ENCODE measurements around the gene PRDM11. TPM values are rescaled to one million over a fixed set of nuclear protein-coding genes. Genes with fewer than 3 reads are reported as not detected.
A peak's percentile ranks its signal among the peaks of the same experiment; 100 is the strongest.

PRDM11 gene
- total RNA-seq, 2 experiments from 2014 or later, result 6.5 to 7.3 TPM

DNA sequence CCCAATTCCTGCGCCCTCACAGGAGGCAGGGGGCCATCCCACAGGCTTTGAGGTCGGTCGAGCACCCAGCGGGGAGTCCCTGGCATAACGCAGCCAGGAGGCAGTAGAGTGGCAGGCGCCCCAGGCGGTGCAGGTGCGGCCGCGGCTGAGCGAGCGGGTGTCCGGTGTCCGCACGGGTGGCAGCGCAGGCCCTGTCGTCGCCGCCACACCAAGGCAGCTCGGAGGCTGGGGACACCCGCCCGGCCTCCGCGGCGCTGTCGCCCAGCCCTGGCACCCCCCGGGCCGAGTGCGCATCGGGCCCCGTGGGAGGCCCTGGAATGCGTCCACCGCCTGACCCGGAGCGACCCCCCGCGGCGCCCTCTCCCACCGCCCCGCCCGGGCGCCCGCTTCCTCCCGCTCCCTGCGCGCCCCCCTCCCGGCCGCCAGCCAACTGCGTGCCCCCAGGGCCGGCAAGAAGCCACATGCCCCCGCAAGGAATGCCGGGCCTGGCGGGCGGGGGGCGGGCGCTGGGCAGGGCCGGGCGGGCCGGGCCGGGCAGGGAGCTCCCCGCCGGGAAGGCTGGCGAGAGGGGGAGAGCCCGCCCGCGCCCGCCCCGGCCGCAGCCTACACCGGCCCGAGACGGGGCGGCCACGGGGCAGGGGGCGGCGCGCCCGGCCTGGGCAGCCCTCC lies 33.9 kb downstream of the PRDM11 start:
- Mint-ChIP-seq H3K27me3 (peaks cover 16% of the 10 kb centered on the region), H3K36me3 (no peaks in the 10 kb centered on the region), H3K9me3 (no peaks in the 10 kb centered on the region), H3K4me3 (peak overlapping the region; percentile 60), H3K4me1 (no peaks in the 10 kb centered on the region), H3K27ac (peak overlapping the region; percentile 5)
- POLR2A ChIA-PET, result no interaction called here
- DNase-seq, result no peak
- ATAC-seq (ENCODE audit: low read depth), result peak; percentile 37

DNA sequence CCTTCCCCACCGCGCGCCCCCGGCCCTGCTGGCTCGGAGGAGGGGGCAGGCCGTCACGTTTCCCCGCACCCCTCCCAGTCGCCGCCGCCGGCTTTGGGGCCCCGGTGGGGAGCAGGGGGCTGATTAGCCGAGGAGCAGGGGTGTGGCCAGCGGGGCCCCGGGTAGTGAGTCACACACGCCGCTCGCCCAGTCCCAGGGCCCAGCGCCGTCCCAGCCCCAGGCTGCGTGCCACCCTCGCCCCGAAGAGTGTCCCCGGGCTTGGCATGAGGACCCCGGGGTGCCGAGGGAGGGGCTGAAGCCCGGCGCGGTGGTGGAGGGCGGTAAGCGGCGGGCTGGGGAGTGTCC lies 34.4 kb downstream of the PRDM11 start:
- ATAC-seq (ENCODE audit: low read depth) (peak; percentile 73), DNase-seq (peak; percentile 50)
- Mint-ChIP-seq H3K4me3 (no peak overlapping the region), H3K27ac (no peak overlapping the region), H3K36me3 (no peaks in the 10 kb centered on the region), H3K4me1 (no peaks in the 10 kb centered on the region), H3K27me3 (peaks cover 16% of the 10 kb centered on the region), H3K9me3 (no peaks in the 10 kb centered on the region)
- POLR2A ChIA-PET, result no interaction called here

DNA sequence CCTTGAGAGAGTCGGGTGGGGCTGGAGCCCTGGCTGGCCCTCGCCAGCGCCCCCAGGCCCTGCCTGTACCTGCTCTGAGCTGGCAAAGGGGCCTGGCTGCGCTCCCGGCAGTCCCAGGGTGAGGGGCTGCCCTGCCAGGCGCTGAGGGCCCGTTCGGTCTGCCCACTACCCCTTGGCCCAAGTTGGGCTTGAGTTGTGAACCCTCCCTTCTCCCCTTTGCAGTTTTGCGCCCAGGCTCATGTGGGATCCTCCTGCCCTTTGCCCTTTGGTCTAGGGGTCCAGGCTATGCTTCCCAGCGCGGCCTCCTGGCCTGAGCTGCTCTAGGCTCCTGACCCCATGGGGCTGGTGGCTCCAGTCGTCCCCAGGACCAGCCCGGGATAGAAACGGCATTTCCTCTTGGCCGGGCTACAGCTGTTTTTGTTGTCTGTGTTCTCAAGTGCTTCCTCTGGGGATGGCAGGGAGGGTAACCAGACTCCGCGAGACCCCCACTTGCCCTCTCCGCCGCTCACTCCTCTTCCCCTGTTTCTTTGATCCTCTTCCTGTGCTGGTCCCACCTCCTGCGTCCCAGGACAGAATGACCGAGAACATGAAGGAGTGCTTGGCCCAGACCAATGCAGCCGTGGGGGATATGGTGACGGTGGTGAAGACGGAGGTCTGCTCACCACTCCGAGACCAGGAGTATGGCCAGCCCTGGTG lies 34.9 kb downstream of the PRDM11 start:
- POLR2A ChIA-PET, result no interaction called here
- Mint-ChIP-seq H3K27me3 (peaks cover 16% of the 10 kb centered on the region), H3K4me3 (peak overlapping the region; percentile 53), H3K27ac (no peak overlapping the region), H3K36me3 (peaks cover 1% of the 10 kb centered on the region), H3K4me1 (no peaks in the 10 kb centered on the region), H3K9me3 (no peaks in the 10 kb centered on the region)
- ATAC-seq (ENCODE audit: low read depth) (no peak), DNase-seq (no peak)

DNA sequence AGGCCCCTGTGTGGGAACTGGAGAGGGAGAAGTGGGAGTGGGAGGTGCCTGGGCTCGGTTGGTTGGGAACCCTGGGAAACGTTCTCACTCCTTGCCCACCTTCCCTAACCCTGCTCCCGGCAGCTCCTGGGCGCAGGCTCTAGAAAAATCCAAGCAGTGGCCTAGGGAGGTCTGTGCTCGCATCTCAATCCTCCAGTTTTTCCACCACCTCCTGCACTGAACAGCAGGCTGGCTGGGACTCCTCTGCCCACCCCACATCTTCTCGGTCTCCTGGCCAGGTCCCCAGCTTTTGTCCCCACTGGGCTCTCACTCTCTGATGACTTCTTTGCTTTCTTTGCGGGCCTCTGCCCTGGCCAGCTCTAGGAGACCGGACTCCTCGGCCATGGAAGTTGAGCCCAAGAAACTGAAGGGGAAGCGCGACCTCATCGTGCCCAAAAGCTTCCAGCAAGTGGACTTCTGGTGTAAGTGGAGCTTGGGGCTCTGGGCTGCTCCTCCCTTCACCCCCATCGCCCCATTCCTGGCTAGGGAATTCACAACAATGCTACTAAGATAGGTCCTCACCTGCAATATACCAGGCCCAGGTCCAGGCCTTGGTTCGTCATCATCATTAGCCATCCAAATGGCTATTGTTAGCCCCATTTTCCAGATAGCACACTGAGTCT lies 35.6 kb downstream of the PRDM11 start:
- H3K36me3 Mint-ChIP-seq, result peaks cover 2% of the 10 kb centered on the region
- peak overlapping the region; percentile 53 for H3K4me3 Mint-ChIP-seq
- peaks cover 16% of the 10 kb centered on the region for H3K27me3 Mint-ChIP-seq
- H3K27ac Mint-ChIP-seq, result no peak overlapping the region
- POLR2A ChIA-PET, result no interaction called here
- no peaks in the 10 kb centered on the region for H3K9me3 Mint-ChIP-seq
- DNase-seq, result no peak
- ATAC-seq (ENCODE audit: low read depth), result no peak
- no peaks in the 10 kb centered on the region for H3K4me1 Mint-ChIP-seq

DNA sequence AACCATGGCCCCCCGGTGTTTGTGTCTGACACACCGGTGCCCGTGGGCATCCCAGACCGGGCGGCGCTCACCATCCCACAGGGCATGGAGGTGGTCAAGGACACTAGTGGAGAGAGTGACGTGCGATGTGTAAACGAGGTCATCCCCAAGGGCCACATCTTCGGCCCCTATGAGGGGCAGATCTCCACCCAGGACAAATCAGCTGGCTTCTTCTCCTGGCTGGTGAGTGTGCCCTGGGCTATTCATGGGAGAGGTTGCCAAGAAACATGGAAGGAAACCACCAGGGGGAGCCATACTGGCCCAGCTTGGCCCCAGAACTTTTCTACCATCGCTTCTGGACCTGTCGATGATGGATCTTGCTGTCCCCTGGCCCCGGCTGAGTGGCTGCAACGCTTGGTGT lies 36.5 kb downstream of the PRDM11 start:
- Mint-ChIP-seq H3K4me3 (no peak overlapping the region), H3K9me3 (no peaks in the 10 kb centered on the region), H3K27ac (no peak overlapping the region)

DNA sequence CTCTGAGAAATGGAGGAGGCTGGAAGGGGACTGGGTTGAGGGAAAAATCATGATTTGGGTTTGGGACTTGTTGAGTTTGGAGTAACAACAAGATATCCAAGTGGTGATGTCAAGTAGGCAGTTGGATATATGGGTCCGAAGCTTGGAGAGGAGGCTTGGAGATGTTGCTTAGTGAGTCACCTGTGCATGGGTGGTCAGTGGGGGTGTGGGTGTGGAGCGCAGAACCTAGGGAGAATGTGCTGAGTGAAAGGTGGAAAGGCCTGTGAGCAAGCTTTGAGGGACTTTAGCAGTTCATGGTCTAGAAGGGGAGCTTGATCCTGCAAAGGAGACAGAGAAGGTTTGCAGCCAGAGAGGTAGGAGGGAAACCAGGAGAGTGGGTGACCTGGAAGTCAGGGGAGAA lies 38.2 kb downstream of the PRDM11 start:
- no peak for ATAC-seq (ENCODE audit: low read depth)
- Mint-ChIP-seq H3K4me3 (no peak overlapping the region), H3K9me3 (no peaks in the 10 kb centered on the region), H3K36me3 (peaks cover 2% of the 10 kb centered on the region), H3K4me1 (no peaks in the 10 kb centered on the region), H3K27ac (no peak overlapping the region), H3K27me3 (peaks cover 5% of the 10 kb centered on the region)
- POLR2A ChIA-PET, result no interaction called here
- no peak for DNase-seq

More for the DNA sequence above, 36.5 kb downstream of the PRDM11 start:
- Mint-ChIP-seq H3K36me3 (peaks cover 2% of the 10 kb centered on the region), H3K27me3 (peaks cover 16% of the 10 kb centered on the region), H3K4me1 (no peaks in the 10 kb centered on the region)
- ATAC-seq (ENCODE audit: low read depth) (no peak), DNase-seq (no peak)
- POLR2A ChIA-PET, result no interaction called here

DNA sequence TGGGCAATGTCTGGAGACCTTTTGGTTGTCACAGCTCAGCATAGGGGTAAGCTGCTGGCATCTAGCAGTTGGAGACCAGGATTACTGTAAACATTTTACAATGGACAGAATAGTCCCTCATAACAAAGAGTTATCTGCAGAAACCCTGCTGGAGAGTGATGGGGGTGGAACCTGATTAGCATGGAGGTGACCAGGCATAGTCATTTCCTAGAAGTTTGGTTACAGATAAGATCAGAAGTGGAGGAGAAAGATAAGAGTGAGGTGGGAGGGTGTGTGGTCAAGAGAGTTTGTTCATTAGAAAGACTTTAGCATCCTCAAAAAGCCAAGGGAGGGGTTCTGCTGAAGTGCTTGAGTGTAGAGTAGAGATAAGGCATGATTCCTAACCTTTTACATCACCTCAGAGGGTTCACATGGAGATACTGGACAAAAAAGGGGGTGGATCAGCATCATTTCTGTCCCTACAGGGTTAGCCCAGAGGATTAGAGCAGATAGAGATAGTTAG lies 38.8 kb downstream of the PRDM11 start:
- H3K36me3 Mint-ChIP-seq, result peaks cover 2% of the 10 kb centered on the region
- DNase-seq (no peak), ATAC-seq (ENCODE audit: low read depth) (no peak)
- H3K9me3 Mint-ChIP-seq, result no peaks in the 10 kb centered on the region
- POLR2A ChIA-PET, result no interaction called here
- H3K4me3 Mint-ChIP-seq, result no peak overlapping the region
- H3K4me1 Mint-ChIP-seq, result no peaks in the 10 kb centered on the region
- H3K27ac Mint-ChIP-seq, result no peak overlapping the region
- no peaks in the 10 kb centered on the region for H3K27me3 Mint-ChIP-seq

DNA sequence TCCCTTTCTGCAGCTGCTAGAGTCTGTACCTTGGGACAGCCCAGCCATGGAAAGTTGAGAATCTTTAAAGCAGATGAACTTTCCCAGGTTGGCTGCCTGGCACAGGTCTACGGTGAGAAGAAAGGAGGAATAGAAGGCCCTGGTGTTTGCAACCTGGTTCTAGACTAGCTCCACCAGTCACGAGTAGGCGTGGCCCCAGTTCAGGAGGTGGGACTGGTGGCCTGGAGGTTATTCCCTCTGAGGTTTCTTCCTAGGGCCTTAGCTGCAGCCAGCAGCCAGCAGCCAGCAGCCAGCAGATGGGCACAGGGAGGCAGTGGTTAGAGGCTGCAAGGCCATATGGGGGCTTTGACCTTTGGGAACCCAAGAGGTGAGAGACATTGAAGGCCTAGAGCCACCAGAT lies 40.9 kb downstream of the PRDM11 start:
- Mint-ChIP-seq H3K4me1 (no peaks in the 10 kb centered on the region), H3K27ac (no peak overlapping the region), H3K9me3 (no peaks in the 10 kb centered on the region), H3K4me3 (no peak overlapping the region), H3K27me3 (no peaks in the 10 kb centered on the region), H3K36me3 (peaks cover 2% of the 10 kb centered on the region)
- ATAC-seq (ENCODE audit: low read depth), result no peak
- POLR2A ChIA-PET, result no interaction called here
- no peak for DNase-seq

DNA sequence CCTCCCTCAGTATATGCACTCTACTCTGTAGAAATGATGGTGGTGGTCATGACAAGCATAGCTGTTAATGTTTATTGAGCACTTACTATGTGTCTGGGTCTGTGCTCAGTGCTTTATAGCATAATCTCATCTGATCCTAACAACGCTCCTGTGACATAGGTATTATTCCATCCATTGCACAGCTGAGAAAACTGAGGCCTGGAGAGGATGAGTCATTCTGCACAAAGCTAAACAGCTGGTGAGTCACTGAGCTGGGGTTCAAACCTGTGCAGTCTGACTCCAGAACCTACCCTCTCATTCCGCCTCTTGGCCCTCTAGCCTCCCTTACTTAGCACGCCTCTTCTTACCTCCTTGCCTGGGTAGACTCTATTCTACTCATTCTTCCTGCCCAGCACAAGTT lies 41.7 kb downstream of the PRDM11 start:
- ATAC-seq (ENCODE audit: low read depth) (no peak), DNase-seq (no peak)
- Mint-ChIP-seq H3K27ac (no peak overlapping the region), H3K4me1 (no peaks in the 10 kb centered on the region), H3K27me3 (no peaks in the 10 kb centered on the region), H3K9me3 (no peaks in the 10 kb centered on the region), H3K4me3 (no peak overlapping the region), H3K36me3 (peaks cover 2% of the 10 kb centered on the region)
- POLR2A ChIA-PET, result no interaction called here

DNA sequence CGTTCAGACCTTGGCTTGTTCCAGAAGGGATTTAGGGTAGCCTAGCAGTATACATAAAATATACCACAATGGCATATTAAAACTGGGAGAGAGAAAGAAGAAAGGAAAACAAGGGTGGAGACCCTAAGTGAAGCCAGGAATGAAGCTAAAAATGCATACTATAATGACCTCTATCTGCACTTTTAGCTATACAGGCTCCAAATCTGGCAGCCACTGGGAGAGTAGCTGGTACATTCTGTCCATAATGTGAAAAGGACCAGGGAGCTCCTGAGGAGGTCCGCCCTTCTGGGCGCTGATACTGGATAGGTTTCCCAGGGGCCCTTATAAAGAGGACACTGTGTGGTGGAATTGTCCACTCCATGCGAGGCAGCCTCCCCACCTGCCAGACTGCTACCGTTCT lies 42.8 kb downstream of the PRDM11 start:
- no peaks in the 10 kb centered on the region for H3K9me3 Mint-ChIP-seq
- no peak overlapping the region for H3K27ac Mint-ChIP-seq
- POLR2A ChIA-PET, result no interaction called here
- no peaks in the 10 kb centered on the region for H3K27me3 Mint-ChIP-seq
- ATAC-seq (ENCODE audit: low read depth) (no peak), DNase-seq (no peak)
- H3K4me1 Mint-ChIP-seq, result no peaks in the 10 kb centered on the region
- H3K4me3 Mint-ChIP-seq, result no peak overlapping the region
- H3K36me3 Mint-ChIP-seq, result peaks cover 2% of the 10 kb centered on the region

DNA sequence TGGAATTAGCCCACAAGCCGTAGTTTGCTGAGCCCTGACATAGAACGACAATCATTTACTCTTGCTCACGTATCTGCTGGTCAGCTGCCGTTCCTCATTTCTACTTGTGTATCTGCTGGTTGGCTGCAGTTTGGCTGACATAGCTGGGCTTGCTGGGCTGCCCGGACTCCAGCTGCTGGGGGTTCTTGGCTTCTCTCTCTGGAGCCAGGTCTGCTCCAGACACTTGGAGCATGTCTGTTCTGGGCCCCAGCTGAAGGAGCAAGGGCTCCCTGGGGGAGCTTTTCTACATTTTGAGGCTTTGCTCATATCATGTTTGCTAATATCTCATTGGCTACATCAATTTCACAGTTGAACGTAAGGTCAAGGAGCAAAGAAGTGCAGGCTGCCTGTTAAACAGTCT lies 47.3 kb downstream of the PRDM11 start:
- H3K4me1 Mint-ChIP-seq, result no peaks in the 10 kb centered on the region
- H3K9me3 Mint-ChIP-seq, result no peaks in the 10 kb centered on the region
- no peak overlapping the region for H3K4me3 Mint-ChIP-seq
- H3K27ac Mint-ChIP-seq, result no peak overlapping the region
- DNase-seq (no peak), ATAC-seq (ENCODE audit: low read depth) (no peak)
- POLR2A ChIA-PET, result no interaction called here
- no peaks in the 10 kb centered on the region for H3K27me3 Mint-ChIP-seq
- H3K36me3 Mint-ChIP-seq, result no peaks in the 10 kb centered on the region

DNA sequence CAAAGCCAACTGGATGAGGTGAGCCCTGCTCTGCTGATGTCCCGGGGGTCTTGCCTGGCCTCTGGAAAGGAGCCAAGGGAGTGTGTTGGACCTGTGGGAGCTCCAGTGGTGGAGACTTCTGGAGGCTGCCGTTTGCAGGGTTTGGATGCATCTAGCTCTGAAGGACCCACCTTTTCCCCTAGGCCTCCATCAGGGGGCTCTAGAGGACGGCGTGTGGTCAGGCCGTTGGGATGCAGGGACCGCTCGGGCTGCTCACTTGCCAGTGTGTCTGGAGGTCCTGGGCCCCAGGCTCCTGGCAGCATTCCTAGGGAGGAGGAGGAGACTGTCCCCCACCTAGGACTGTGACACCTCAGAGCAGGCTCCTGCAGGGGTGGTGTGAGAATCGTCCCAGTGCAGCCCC lies 58.3 kb downstream of the PRDM11 start:
- H3K27ac Mint-ChIP-seq, result no peak overlapping the region
- peaks cover 11% of the 10 kb centered on the region for H3K4me1 Mint-ChIP-seq
- no peak overlapping the region for H3K4me3 Mint-ChIP-seq
- H3K36me3 Mint-ChIP-seq, result peaks cover 7% of the 10 kb centered on the region
- ATAC-seq (ENCODE audit: low read depth) (no peak), DNase-seq (no peak)
- POLR2A ChIA-PET, result no interaction called here
- no peaks in the 10 kb centered on the region for H3K27me3 Mint-ChIP-seq
- peaks cover 9% of the 10 kb centered on the region for H3K9me3 Mint-ChIP-seq

DNA sequence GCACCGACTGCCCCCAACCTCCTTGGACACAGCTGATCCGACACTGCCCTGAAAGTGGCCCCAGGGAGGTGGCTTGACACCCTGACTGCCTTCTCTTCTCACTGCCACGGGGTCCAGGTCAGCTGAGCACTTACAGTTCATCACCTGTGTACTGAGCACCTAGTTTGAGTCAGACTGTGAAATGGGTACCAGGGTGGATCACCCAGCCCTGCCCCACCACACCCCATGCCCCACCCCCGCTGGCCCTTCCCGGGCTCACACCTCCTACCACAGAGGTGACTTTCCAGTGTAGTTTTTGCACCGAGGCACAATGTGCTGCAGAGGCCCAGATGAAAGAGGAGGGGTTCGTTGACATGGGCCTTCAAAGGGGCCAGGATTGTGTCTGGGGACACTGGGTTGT lies 59.5 kb downstream of the PRDM11 start:
- Mint-ChIP-seq H3K4me1 (peaks cover 11% of the 10 kb centered on the region), H3K4me3 (no peak overlapping the region), H3K9me3 (peaks cover 9% of the 10 kb centered on the region), H3K36me3 (peaks cover 7% of the 10 kb centered on the region), H3K27ac (no peak overlapping the region), H3K27me3 (no peaks in the 10 kb centered on the region)
- DNase-seq (no peak), ATAC-seq (ENCODE audit: low read depth) (no peak)
- POLR2A ChIA-PET, result no interaction called here

DNA sequence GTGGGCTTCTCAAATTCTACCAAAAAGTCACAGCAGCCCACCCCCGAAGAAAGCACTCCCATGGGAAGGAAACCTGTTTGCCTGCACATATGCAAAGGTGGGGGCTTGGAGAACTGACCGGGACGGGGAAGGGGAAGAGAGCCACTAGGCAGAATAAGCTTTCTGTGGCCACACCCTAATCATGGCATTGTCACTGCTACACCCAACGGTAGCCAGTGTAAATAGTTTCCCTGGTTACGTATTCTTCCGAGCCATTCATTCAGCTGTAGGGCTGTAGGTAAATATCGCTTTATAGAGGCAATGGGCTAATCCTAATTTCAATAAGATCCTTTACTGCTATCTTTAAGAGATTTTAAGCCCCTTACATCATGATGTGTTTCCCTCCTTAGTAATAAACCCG lies 61.7 kb downstream of the PRDM11 start:
- no peak overlapping the region for H3K27ac Mint-ChIP-seq
- H3K36me3 Mint-ChIP-seq, result no peaks in the 10 kb centered on the region
- H3K27me3 Mint-ChIP-seq, result no peaks in the 10 kb centered on the region

More for the DNA sequence above, 61.7 kb downstream of the PRDM11 start:
- H3K4me3 Mint-ChIP-seq, result no peak overlapping the region
- no peaks in the 10 kb centered on the region for H3K9me3 Mint-ChIP-seq
- ATAC-seq (ENCODE audit: low read depth) (no peak), DNase-seq (no peak)
- H3K4me1 Mint-ChIP-seq, result peaks cover 4% of the 10 kb centered on the region
- POLR2A ChIA-PET, result no interaction called here

All from activated naive CD8-positive, alpha-beta T cell treated with anti-CD3 and anti-CD28 coated beads, Interleukin-2, amount 10 ng/mL, durations not matched to agents 7 days and 5 days (primary cell).